Bronchial epithelial cell (primary cell): ENCODE measurements around the gene AQP12A. TPM values are rescaled to one million over a fixed set of nuclear protein-coding genes. Genes with fewer than 3 reads are reported as not detected.

Experiments used
- DNase-seq: peaks from one replicate; pipeline ENCODE4 v3.0.0-alpha.2; 2010; ENCODE audit warnings: low read depth
- FAIRE-seq: peaks from 2 replicates; lab custom pipeline; 2011; peaks lifted over from hg19 to GRCh38; lab: Jason Lieb, UNC
- H3K27me3 ChIP-seq: 2 replicates; pipeline ENCODE4 v1.5.1; 2011; ENCODE audit warnings: low read length; ENCODE audit not compliant: control insufficient read depth, insufficient read depth
- H3K36me3 ChIP-seq: 2 replicates; pipeline ENCODE4 v1.5.1; 2011; ENCODE audit warnings: low read length; ENCODE audit not compliant: control insufficient read depth, insufficient read depth
- H3K4me3 ChIP-seq: 2 replicates; pipeline ENCODE4 v1.5.1; 2011; ENCODE audit warnings: mild to moderate bottlenecking, low read depth, low read length, control low read depth
- CTCF ChIP-seq: IDR thresholded peaks from 2 replicates; pipeline ENCODE4 v1.5.1; 2011; ENCODE audit warnings: mild to moderate bottlenecking, moderate library complexity, low read length, control low read depth, inconsistent platforms; ENCODE audit not compliant: insufficient read depth, severe bottlenecking
- total RNA-seq: library from RNA; depleted of rRNA; stranded (reverse); fragments of >200 nt; gene quantifications from 2 replicates; pipeline ENCODE4 v1.2.1, GENCODE V29; 2014

The AQP12A gene
- total RNA-seq, 1 donor from 2014 or later, result not detected

- TF ChIP-seq CTCF, result no peak
- Histone ChIP-seq H3K27me3 (no peaks in the 10 kb centered on the region), H3K36me3 (no peaks in the 10 kb centered on the region), H3K4me3 (no peak overlapping the region)
- FAIRE-seq (no peak), DNase-seq (no peak)
Observed at GRCh38 chr2:240723851-240724250, 32.2 kb downstream of the AQP12A start.

GRCh38 chr2:240724431-240724830, 32.8 kb downstream of the AQP12A start:
- no peaks in the 10 kb centered on the region for H3K27me3 ChIP-seq
- no peaks in the 10 kb centered on the region for H3K36me3 ChIP-seq
- DNase-seq, result no peak
- FAIRE-seq, result no peak
- no peak for TF ChIP-seq CTCF
- no peak overlapping the region for H3K4me3 ChIP-seq

GRCh38 chr2:240725266-240725665, 33.6 kb downstream of the AQP12A start:
- H3K27me3 ChIP-seq, result no peaks in the 10 kb centered on the region
- no peaks in the 10 kb centered on the region for H3K36me3 ChIP-seq
- H3K4me3 ChIP-seq, result no peak overlapping the region
- no peak for TF ChIP-seq CTCF
- FAIRE-seq (no peak), DNase-seq (no peak)

- Histone ChIP-seq H3K36me3 (no peaks in the 10 kb centered on the region), H3K4me3 (no peak overlapping the region), H3K27me3 (no peaks in the 10 kb centered on the region)
- TF ChIP-seq CTCF, result no peak
- DNase-seq (no peak), FAIRE-seq (no peak)
Observed at GRCh38 chr2:240725671-240726070, 34.0 kb downstream of the AQP12A start.

- H3K27me3 ChIP-seq, result no peaks in the 10 kb centered on the region
- no peaks in the 10 kb centered on the region for H3K36me3 ChIP-seq
- DNase-seq, result no peak
- no peak for FAIRE-seq
- no peak for TF ChIP-seq CTCF
- no peak overlapping the region for H3K4me3 ChIP-seq
Observed at GRCh38 chr2:240726876-240727275, 35.2 kb downstream of the AQP12A start.

GRCh38 chr2:240727439-240727838, 35.8 kb downstream of the AQP12A start:
- FAIRE-seq, result no peak
- H3K27me3 ChIP-seq, result no peaks in the 10 kb centered on the region
- no peak for TF ChIP-seq CTCF
- H3K4me3 ChIP-seq, result no peak overlapping the region
- no peak for DNase-seq
- H3K36me3 ChIP-seq, result no peaks in the 10 kb centered on the region
